Astrocyte of the cerebellum (primary cell): ENCODE measurements around the gene ZNF335.

ENCODE experiments used
- DNase-seq: peaks from one replicate; pipeline ENCODE4 v3.0.0-alpha.2; 2011; ENCODE audit warnings: low read depth
- H3K4me3 ChIP-seq: 2 replicates; pipeline ENCODE4 v1.5.1; 2011; ENCODE audit warnings: mild to moderate bottlenecking, low read depth, low read length, moderate library complexity
- CTCF ChIP-seq: IDR thresholded peaks from 2 replicates; pipeline ENCODE4 v1.5.1; 2012; ENCODE audit warnings: low read length, low read depth, moderate library complexity, mild to moderate bottlenecking; ENCODE audit errors: missing control alignments
- in situ Hi-C: cut with HindIII; loops from 2 replicates; pipeline ENCODE4 v1.10.0; 2017; ENCODE audit warnings: low sequenced_read_pairs

The ZNF335 gene, protein sequence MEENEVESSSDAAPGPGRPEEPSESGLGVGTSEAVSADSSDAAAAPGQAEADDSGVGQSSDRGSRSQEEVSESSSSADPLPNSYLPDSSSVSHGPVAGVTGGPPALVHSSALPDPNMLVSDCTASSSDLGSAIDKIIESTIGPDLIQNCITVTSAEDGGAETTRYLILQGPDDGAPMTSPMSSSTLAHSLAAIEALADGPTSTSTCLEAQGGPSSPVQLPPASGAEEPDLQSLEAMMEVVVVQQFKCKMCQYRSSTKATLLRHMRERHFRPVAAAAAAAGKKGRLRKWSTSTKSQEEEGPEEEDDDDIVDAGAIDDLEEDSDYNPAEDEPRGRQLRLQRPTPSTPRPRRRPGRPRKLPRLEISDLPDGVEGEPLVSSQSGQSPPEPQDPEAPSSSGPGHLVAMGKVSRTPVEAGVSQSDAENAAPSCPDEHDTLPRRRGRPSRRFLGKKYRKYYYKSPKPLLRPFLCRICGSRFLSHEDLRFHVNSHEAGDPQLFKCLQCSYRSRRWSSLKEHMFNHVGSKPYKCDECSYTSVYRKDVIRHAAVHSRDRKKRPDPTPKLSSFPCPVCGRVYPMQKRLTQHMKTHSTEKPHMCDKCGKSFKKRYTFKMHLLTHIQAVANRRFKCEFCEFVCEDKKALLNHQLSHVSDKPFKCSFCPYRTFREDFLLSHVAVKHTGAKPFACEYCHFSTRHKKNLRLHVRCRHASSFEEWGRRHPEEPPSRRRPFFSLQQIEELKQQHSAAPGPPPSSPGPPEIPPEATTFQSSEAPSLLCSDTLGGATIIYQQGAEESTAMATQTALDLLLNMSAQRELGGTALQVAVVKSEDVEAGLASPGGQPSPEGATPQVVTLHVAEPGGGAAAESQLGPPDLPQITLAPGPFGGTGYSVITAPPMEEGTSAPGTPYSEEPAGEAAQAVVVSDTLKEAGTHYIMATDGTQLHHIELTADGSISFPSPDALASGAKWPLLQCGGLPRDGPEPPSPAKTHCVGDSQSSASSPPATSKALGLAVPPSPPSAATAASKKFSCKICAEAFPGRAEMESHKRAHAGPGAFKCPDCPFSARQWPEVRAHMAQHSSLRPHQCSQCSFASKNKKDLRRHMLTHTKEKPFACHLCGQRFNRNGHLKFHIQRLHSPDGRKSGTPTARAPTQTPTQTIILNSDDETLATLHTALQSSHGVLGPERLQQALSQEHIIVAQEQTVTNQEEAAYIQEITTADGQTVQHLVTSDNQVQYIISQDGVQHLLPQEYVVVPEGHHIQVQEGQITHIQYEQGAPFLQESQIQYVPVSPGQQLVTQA (N-terminal part only)

DNA sequence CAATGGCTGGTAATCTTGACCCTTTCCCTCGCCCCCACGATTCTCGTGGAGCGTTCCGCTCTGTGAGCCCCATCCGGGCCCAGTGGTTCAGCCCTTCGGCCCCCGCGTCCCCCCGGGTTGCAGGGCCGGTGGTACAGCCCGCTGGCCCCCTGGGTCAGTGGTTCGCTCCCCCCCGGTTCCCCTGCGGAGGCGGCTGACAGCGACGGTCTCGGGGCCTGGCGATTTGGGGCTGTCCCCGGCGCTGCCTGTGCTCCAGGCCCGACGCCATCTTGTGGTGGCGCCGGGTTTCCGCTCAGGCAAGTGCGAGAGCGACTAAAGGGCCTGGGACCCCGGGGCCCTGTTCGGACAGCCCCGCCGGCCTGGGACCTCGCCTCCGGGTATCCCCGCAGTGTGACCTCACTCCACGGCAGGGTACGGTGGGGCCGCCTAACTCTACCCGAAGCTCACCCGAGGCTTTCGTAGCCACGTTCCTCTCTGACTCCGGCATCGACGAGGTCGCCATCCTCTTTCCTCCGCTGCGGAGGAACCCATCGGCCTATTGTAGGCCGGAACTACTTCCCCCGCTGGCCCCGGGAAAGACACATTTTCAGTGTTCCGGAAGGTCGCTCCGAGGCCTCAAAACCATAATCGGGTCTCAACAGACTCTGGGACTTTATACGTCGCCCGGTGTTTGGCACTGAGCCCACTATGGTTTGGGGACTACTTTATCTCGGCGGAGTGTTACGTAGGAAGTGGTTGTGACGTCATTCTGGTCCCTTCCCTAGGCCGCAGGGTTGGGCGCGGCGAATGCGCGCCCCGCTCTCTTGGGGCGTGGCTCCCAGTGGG is at the start of gene ZNF335:
TSS of gene ZNF335 (minus strand) at position 529 of the 825 bp plus-strand sequence. CDS start 793 bp downstream, outside the sequence.
- peak within 1 kb of the TSS; percentile 94 for H3K4me3 ChIP-seq
- no peak for TF ChIP-seq CTCF
- DNase-seq: peak; percentile 91
- in situ Hi-C loops: no loop called here

DNA sequence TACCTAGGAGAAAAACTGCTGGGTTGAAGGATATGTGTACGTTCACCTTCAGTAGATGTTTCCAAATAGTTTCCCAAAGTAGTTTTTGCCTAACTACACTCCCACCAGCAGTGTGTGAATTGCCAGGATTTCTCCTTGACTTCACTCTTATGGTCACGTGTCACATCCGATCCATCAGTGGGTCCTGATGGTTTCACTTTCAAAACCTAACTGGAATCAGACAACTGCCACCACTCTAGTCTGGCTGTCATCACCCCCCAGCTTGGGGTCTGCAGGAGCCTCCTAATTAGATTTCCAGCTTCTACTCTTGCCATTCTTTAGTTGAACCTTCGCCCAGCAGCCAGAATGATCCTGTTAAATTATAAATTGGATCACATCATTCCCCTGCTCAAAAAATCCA is 48.6 kb upstream of the ZNF335 start:
- no peak overlapping the region for H3K4me3 ChIP-seq
- no peak for DNase-seq
- no peak for TF ChIP-seq CTCF
- in situ Hi-C loops: no loop called here

- no peak for DNase-seq
- H3K4me3 ChIP-seq: no peak overlapping the region
- in situ Hi-C loops: no loop called here
- no peak for TF ChIP-seq CTCF
Measured at GRCh38 chr20:46018611-46019010, 46.6 kb upstream of the ZNF335 start.

GRCh38 chr20:46018112-46018511 is 46.1 kb upstream of the ZNF335 start:
- in situ Hi-C loops: no loop called here
- no peak overlapping the region for H3K4me3 ChIP-seq
- DNase-seq: no peak
- TF ChIP-seq CTCF: no peak

- DNase-seq: no peak
- no peak for TF ChIP-seq CTCF
- H3K4me3 ChIP-seq: no peak overlapping the region
- in situ Hi-C loops: no loop called here
Measured at GRCh38 chr20:46017272-46017671, 45.3 kb upstream of the ZNF335 start.
